GM10847 (cell line): ENCODE results near the gene SPATA22.

Experiments used
- POLR2A ChIP-seq: IDR thresholded peaks from 2 replicates; pipeline ENCODE4 v1.6.1; 2011; ENCODE audit not compliant: insufficient read length; ENCODE audit errors: extremely low read depth

The SPATA22 gene

DNA sequence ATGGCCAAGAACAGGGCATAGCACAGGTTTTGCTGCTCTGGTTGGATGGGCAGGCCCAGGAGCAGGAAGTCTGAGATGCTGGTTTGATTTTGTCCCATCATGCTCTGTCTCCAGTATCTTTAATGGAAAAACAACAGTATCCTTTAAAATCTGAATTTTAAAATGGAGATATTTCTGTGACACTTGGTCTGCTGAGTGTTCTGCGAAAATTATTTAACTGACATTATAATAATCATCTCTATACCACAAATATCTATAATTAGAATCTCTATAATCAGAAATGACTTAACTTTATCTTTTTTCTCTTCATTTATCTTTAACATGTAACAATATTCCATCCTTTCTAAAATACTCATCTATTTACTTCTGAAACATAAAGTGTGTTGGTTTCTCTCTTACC, 73.3 kb downstream of the SPATA22 start, which contains the start of gene OR1E1:
Gene OR1E1 (minus strand): TSS at position 101 of the 400 bp plus-strand sequence. CDS start 0 bp downstream, at position 101.
- no peak for TF ChIP-seq POLR2A
